NCI-H446 treated with DMSO at 0.1 percent for 48 hours (cell line): Measurements from ENCODE around the gene CHSY1.
"Not testable (repeated sequence)": the region's sequence is repeated elsewhere in the genome, so short reads cannot be mapped to it uniquely, and the experiment has no call there.

ENCODE experiments used
- DNase-seq: peaks from one replicate; lab custom pipeline; 2025; lab: John Stamatoyannopoulos, UW

CHSY1 gene

DNA sequence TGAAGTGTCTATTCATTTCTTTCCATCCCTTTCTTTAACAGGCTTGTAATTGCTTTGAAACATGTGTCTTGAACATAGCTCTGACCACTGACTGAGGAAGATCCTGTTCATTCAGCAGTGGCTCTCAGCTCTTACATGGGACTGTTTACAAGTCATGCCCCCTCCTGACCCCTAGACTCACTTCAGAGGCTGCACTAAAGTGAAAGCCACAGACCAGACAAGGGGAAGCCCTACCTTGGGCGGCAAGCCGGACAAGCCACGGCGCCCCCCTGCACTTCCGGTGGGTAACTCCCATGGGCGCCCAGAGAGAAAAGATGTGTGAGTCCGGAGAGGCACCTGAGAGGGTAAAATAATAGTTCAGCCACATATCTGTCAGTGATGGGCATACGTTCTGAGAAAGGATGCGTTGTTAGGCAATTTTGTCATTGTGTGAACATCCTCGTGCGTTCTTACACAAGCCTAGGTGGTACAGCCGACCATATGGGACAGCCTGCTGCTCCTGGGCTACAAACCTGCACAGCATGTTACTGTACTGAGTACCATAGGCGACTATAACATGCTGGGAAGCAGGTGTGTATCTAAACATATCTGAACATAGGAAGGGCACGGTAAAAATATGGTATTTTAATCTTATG is 116.2 kb downstream of the CHSY1 start:
- no peak for DNase-seq

DNA sequence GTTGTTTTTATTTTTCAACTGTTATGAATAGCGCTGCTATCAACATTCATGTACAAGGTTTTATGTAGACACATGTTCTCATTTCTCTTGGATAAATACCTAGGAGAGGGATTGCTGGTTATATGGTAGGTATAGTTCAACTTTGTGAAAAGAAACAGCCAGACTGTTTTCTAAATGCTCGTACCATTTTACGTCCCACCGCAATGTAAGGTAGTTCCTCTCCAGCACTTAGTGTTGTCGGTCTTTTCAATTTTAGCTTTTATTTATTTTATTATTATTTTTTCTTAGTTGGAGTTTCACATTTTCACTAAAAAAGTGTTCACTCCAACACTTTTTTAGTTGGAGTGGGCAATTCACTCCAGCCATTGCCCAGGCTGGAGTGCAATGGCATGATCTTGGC is 117.1 kb downstream of the CHSY1 start:
- DNase-seq = no peak

DNA sequence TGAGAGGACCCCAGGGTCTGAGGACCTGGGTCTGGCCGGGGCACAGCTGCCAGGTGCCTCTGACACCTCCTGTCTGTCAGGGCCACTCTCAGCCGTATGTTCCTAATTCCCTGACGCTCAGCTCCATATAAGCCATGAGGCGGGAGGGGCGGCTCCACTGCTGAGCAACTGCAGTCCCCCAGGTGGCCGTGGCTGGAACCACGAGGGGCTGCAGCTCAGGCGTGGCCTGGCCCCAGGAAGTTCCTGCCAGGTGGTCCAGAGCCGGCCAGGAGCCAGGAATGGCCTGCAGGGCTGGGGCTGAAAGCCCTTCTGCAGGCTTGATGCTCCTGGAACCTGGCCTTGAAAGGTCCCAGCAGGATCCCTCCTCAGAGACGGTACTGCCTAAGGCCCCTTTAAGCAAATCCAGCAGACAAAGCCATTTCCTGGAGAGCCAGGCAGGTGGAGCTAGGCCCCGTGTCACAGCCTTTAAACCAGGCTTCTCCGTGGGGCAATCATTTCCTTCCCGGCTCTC is 118.0 kb downstream of the CHSY1 start:
- DNase-seq = no peak

DNA sequence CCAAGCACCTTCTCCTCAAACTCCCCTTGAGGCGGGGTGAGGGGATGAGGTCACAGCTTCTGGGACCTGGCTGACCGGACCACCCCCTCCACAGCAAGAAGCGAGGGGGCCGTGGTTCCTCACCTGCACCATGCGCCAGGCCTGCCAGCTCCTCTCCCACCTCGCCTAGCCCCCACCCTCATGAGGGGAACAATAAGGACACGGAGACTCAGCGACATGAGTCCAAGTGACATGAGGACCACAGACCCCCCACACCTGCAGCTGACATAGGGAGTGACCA is 118.7 kb downstream of the CHSY1 start:
- no peak for DNase-seq

DNA sequence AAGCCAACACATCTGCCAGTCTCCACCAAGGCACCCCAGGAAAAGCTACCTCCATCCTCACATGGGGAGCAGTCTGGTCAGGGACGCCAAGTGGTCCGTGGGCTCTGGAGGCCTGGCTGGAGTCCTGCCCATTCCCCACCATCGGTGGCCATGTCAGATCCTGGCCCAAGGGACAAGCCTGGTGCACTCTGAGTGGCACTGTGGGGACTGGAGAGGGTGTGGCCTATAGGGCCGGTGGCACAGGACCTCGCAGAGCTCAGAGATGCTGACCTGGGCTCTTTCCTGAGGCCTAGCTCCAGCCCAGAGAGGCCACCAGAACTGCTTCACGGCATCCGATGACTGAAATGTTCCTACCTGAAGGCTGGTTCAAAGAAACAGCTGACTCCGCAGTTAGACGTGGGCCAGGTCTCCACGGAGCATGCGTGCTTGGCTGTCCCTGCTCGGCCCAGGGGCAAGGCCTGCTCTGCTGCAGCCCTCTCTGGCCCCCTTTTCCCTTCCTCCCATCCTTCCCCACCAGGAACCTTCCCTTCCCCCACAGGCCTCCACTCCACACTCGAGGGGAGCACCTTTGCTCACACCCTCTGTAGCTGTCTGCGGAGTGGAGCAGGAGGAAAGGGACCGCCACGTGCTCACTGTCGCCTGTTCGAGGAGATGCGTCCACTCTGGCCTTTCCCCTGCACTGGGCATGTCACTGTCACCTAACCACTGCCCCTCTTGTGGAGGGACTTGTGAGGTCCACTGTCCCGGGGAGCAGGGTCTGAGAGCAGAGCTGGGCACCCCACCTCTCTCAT is 119.3 kb downstream of the CHSY1 start:
- DNase-seq = no peak

DNA sequence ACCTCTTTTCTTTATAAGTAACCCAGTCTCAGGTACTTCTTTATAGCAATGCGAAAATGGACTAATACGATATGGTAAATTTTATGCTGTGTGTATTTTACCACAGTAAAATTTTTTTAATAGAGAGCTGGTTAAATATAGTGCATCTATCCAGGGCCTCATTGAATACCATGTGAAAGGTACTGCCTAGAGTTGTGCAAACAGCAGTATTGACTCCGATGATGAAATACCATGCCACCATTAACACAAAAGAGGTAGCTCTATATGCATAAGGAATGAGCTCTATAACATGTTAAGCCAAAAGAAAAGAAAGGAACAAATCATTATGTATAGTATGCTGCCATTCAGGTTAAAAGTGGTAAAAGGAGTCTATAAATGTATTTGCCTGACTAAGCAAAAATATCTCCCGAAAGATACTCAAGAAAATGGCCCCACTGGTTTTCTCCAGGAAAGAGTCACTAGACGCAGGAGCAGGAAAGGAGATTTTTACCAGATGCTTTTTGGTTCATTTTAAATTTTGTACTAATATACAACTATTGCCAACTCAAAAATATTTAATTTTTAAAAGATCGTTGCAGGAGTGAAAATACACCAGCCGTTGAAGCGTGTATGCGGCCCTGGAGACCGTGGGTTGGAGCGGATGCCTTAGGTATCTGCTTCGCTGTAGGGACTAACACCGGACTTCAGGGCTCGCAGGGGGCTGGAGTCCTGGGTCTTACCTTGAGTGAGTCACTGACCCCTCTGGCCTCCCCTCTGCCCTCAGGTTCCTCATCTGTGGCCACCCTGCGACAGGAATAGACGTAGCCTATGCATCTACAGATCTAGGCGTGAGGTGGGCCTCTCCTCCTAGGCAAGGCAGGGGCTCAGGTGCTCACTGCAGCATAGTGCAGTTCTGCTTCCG is 120.1 kb downstream of the CHSY1 start:
- DNase-seq = no peak

DNA sequence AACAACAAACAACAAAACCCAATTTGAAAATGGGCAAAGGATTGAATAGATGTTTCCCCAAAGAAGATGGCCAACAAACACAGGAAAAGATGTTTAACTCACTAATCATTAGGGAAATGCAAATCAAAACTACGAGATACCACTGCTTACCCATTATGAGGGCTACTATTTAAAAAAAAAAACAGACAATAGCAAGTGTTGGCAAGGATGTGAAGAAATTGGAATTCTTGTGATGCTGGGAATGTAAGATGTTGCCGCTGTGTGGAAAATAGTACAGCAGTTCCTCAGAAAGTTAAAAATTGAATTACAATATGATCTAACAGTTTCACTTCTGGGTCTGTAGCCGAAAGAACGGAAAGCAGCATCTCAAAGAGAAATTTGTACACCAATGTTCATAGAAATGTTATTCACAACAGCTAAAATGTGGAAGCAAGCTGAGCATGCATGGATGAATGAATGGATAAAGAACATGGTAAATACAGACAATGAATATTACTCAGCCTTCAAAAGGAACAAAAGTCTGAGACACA is 121.9 kb downstream of the CHSY1 start:
- DNase-seq = no peak

DNA sequence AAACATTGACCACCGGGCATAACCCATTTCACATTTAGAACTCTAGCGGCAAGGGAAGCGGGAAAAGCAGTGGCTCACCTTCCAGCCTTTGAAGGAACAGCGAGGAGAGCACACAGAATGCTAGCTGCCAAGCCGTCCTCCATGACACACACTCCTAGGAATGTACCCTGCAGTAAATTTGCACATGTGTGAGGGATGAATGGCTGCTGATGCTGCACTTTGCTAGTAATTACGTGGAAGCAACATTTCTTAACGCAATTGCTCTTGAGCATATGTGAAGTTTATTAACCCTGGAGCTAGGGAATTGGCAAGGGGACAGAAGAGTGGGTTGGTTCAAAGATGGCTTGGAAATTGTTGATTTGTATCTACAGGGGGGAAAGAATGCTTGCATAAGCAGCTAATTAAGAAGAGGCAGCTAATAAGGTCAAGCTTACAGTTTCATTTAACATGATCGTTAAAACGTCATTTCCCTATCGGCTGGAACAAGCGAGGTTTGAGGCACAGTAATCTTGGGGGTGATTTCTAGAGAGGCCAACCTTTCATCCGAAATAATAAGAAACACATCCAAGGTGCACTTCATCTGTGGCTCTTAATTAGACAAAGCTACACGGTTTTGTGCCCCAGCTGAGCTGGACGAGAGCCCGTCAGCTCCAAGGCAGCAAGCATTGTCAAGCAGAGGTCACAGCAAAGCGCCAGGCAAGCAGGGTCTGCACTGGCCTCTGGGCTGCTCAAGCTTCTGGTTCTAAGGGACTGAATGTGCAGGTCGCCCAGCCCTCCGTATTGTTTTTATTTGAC is 123.4 kb downstream of the CHSY1 start:
- peak; percentile 75 for DNase-seq

DNA sequence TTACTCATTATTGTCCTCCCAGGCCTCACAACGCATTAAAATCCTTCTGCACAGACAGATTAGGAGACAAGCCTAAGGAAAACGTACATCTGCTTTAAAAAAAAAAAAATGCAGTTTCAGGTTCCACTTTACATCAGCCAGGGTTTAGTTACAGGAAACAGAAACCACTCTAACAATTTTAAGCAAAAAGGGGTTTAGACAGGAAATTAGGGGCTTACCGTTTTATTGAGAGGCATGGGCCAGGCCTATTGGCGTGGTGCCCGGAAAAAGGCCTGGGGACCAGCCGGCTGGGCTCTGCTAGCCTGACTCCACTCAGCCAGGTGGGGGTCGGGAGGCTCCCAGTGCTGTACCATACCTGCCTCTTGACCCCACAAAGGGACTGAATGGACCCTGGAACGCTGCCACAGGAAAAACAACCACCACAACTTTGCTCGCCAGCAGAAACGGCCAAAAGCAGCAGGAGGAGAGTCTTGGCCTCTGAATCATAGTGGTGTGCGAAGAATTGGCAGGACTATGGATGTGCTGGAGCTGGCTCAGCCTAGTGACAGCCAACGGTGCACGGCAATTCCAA is 124.3 kb downstream of the CHSY1 start:
- peak; percentile 83 for DNase-seq

DNA sequence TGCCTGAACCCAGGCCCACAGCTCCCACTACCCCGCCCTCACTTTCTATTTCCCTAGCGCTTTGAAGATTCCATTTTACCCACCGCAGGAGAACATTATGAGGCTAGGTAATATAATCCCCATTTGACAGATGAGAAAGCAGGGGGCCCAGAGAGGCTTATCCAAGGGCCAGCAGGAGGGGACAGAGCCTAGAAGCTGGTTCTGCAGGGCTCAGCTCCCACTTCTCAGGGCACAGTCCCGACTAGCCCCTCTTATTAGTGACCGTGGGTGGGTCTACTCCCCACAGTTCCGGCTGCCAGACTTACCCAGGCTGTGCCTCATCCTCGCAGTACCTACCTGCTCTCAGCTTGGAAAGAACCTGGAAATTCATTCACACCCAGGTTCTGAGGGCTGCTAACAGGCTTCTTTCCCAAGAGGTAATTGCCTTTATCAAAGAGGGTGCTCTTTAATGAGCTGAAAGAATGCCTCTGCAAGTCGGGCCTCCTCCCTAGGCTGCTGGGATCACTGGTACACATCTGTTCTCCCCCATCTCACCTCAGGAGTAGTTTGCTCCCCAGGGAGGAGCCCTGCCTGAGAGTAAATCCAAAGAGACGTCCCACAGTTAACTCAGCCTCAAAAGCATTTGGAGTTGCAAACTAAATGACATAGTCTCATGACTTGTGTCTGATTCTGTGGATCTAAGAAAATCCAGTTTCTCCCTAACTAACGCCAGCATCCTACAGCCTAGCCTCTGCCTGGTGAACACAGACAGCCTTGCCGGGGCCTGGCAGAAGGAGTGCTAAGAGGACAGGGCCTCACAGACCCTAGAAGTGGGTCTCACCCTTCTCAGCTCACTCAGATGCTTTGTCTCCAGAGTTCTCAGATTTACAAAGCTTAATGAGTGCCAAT is 125.0 kb downstream of the CHSY1 start:
- DNase-seq = no peak

DNA sequence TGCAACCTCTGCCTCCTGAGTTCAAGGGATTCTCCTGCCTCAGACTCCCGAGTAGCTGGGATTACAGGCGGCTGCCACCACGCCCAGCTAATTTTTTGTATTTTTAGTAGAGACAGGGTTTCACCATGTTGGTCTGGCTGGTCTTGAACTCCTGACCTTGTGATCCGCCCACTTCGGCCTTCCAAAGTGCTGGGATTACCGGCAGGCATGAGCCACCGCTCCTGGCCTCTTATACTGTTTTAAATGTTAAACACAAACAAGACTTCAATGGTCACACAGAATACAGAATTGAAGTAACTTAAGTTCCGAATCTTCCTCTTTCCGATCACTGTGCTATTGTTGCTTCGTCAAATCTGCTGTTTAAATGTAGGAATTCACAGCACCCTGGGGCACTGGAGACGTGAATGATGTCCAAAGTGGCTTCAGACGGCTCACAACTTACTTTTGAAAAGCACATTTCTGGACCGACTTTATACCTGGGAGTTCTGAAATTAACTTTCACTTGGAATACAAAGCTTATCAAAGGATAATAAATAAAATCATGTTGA is 125.9 kb downstream of the CHSY1 start:
- DNase-seq = not testable (repeated sequence)
